ENCODE results near the gene CHRM4. TPM values are rescaled to one million over a fixed set of nuclear protein-coding genes. Genes with fewer than 3 reads are reported as not detected.

The CHRM4 gene
- total RNA-seq, 1 experiment from 2014 or later = 1.1 TPM

DNA sequence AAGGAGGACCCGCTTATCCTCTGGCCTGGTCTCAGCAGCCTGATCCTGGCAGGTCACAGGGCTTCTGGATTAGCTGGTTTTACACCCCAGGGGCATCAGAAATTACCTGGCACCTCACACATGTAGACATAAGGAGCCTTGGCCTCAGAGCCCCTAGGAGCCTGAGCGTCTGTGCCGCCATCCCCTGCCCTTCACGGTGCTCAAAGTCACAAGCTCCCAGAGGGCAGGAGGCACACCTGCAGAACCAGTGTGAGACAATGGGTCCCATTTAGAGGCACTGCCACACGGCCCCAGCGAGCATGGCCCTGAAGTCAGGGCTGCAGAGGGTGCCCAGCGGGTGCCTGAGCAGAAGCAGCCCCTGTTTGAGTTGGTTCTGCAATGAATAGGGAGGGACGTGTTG lies 40.4 kb downstream of the CHRM4 start:
- H3K9ac ChIP-seq (ENCODE audit: low read length) = no peak overlapping the region
- POLR2A ChIA-PET = no interaction called here

DNA sequence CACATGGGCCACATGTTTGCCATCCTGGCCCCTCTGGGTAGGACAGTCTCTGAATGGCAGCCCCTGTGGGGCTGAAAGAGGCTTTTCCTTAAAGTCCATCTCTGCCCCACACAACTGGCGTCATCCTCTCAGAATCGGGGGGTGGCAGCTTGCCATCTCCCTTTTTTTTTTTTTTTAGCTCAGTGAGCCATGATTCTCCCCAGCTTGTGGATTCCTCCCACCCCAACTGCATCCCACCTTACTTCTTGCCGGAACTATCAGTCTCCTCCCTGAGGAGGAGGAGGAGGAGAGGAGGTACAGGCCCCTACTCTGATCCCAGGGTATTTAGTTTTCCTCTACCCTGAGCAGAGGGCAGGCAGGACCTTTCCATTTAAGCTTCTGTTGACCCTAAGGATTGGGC lies 40.9 kb downstream of the CHRM4 start:
- peaks cover 14 to 35% of the 10 kb centered on the region in 2 experiments; a peak in 3 of 4 replicates for H3K4me1 ChIP-seq (ENCODE audit: control insufficient read depth in 1 of 2, insufficient read depth in 2 of 2, low read length in 2 of 2)
- H3K36me3 ChIP-seq (ENCODE audit: control insufficient read depth in 1 of 2, insufficient read depth in 2 of 2, low read length in 2 of 2) = 0 out of 4 replicates have a peak, but pooled peaks cover 0 to 2% of the 10 kb centered on the region in 2 experiments
- no peak overlapping the region for H3K4me3 ChIP-seq (replicated peaks in 1 of 2; ENCODE audit: low read depth in 1 of 2, low read length in 2 of 2)
- RAD21 ChIA-PET (ENCODE audit: low non-redundant PET in 1 of 2, low total read pairs in 2 of 2, uncharacterized antibody in 2 of 2, unreplicated experiment in 2 of 2) = no interaction called here
- BruUV-seq (replicated peaks) = no TSS peak
- no peak overlapping the region for H3K27ac ChIP-seq (ENCODE audit: low read depth, low read length)
- peaks cover 72% of the 10 kb centered on the region for H3K79me2 ChIP-seq (ENCODE audit: insufficient read depth, low read length)
- H4K20me1 ChIP-seq (ENCODE audit: insufficient read depth) = peaks cover 7% of the 10 kb centered on the region; the same call in 1 of the 2 replicates
- intact Hi-C loops (cut with micrococcal nuclease) = no loop called here
- no peak overlapping the region for H3K4me2 ChIP-seq (ENCODE audit: low read length)
- CTCF ChIA-PET = interaction anchor here (1.3 to 2.2 kb wide), 2 partner anchors 16 to 35 kb away, joined by 3 to 5 read pairs; no protein-coding TSS in a partner anchor
- H3K9me3 ChIP-seq (ENCODE audit: control insufficient read depth in 1 of 2, insufficient read depth in 1 of 2, low read depth in 1 of 2, low read length in 2 of 2) = no peaks in the 10 kb centered on the region
- no peak overlapping the region for H2AFZ ChIP-seq (ENCODE audit: low read depth, low read length, poor library complexity, severe bottlenecking)
- DNase-seq (ENCODE audit: low read depth, low spot score) (no peak), ATAC-seq (no peak)
- H3K9me2 ChIP-seq (ENCODE audit: insufficient read depth) = no peaks in the 10 kb centered on the region
- no peak overlapping the region for H3K9ac ChIP-seq (ENCODE audit: low read length)
- H3K27me3 ChIP-seq (ENCODE audit: insufficient read depth, low read length) = no peaks in the 10 kb centered on the region
- POLR2A ChIA-PET = no interaction called here
- TF ChIP-seq SP1 (IDR thresholded peaks at IDR 0.05; ENCODE audit: low read depth) (no peak), POLR2A (IDR thresholded peaks at IDR 0.05; ENCODE audit: borderline replicate concordance, extremely low read depth, insufficient read depth, insufficient read length) (no peak), EZH2phosphoT487 (IDR thresholded peaks at IDR 0.05; ENCODE audit: borderline replicate concordance) (no peak), RAD21 (IDR thresholded peaks at IDR 0.05; ENCODE audit: low read depth) (no peak), TCF7L2 (IDR thresholded peaks at IDR 0.05; ENCODE audit: borderline replicate concordance, extremely low read depth, insufficient read depth, insufficient read length) (no peak), ZBTB33 (IDR thresholded peaks at IDR 0.05; ENCODE audit: extremely low read depth, insufficient replicate concordance, low read length) (no peak), POLR2AphosphoS5 (IDR thresholded peaks at IDR 0.05; ENCODE audit: low read depth, low read length) (no peak), ATF3 (IDR thresholded peaks at IDR 0.05) (no peak), ZNF274 (IDR thresholded peaks at IDR 0.05; ENCODE audit: low read depth, low read length) (no peak), EZH2 (IDR thresholded peaks at IDR 0.05) (no peak), CBX3 (IDR thresholded peaks at IDR 0.05; ENCODE audit: low read depth) (no peak), CEBPB (IDR thresholded peaks at IDR 0.05; ENCODE audit: low read depth) (no peak), YY1 (IDR thresholded peaks at IDR 0.05; ENCODE audit: extremely low read depth, insufficient replicate concordance, low read depth, low read length) (no peak), FOSL1 (IDR thresholded peaks at IDR 0.05; ENCODE audit: low read depth) (no peak), SRF (IDR thresholded peaks at IDR 0.05; ENCODE audit: low read depth) (no peak)

More for the DNA sequence above, 40.4 kb downstream of the CHRM4 start:
- ChIA-PET RAD21 (ENCODE audit: low non-redundant PET in 1 of 2, low total read pairs in 2 of 2, uncharacterized antibody in 2 of 2, unreplicated experiment in 2 of 2) (no interaction called here), CTCF (interaction anchor here (1.0 to 2.2 kb wide), 4 partner anchors 9 to 41 kb away, joined by 3 to 5 read pairs (median 3); partner anchors contain the start of gene CHRM4)
- no peak for TF ChIP-seq CBX3 (IDR thresholded peaks at IDR 0.05; ENCODE audit: low read depth)
- no peak for TF ChIP-seq SIN3A (IDR thresholded peaks at IDR 0.05; ENCODE audit: low read depth)
- Histone ChIP-seq H3K9me2 (ENCODE audit: insufficient read depth) (no peaks in the 10 kb centered on the region), H3K27ac (ENCODE audit: low read depth, low read length) (no peak overlapping the region), H3K4me1 (ENCODE audit: control insufficient read depth in 1 of 2, insufficient read depth in 2 of 2, low read length in 2 of 2) (peaks cover 14 to 35% of the 10 kb centered on the region in 2 experiments; a peak in 3 of 4 replicates), H3K4me2 (ENCODE audit: low read length) (no peak overlapping the region), H2AFZ (ENCODE audit: low read depth, low read length, poor library complexity, severe bottlenecking) (no peak overlapping the region), H3K27me3 (ENCODE audit: insufficient read depth, low read length) (no peaks in the 10 kb centered on the region), H3K79me2 (ENCODE audit: insufficient read depth, low read length) (peaks cover 75% of the 10 kb centered on the region), H3K36me3 (ENCODE audit: control insufficient read depth in 1 of 2, insufficient read depth in 2 of 2, low read length in 2 of 2) (0 out of 4 replicates have a peak, but pooled peaks cover 0 to 2% of the 10 kb centered on the region in 2 experiments), H3K9me3 (ENCODE audit: control insufficient read depth in 1 of 2, insufficient read depth in 1 of 2, low read depth in 1 of 2, low read length in 2 of 2) (no peaks in the 10 kb centered on the region), H4K20me1 (ENCODE audit: insufficient read depth) (peaks cover 7% of the 10 kb centered on the region; the same call in 1 of the 2 replicates), H3K4me3 (replicated peaks in 1 of 2; ENCODE audit: low read depth in 1 of 2, low read length in 2 of 2) (no peak overlapping the region)
- DNase-seq (ENCODE audit: low read depth, low spot score) = no peak
- BruUV-seq (replicated peaks) = no TSS peak
- ATAC-seq = no peak
- intact Hi-C loops (cut with micrococcal nuclease) = no loop called here

Data from HCT116 (cell line).